Heart left ventricle (tissue), 16 donors: ENCODE results near the gene NPHP3. TPM values are rescaled to one million over a fixed set of nuclear protein-coding genes. Genes with fewer than 3 reads are reported as not detected.
"Not testable (repeated sequence)": the region's sequence is repeated elsewhere in the genome, so short reads cannot be mapped to it uniquely, and the experiment has no call there.

Experiments used
- ATAC-seq, 4 donors: fragments of 200-7000 bp; cut with Tn5 transposase; one replicate each; pipeline ENCODE4 v1.9.1; 2020 to 2022; ENCODE audit warnings: moderate library complexity in 4 of 4, mild to moderate bottlenecking in 3 of 4, moderate number of reproducible peaks in 1 of 4
- DNase-seq, 5 donors: peaks; one replicate each; pipeline ENCODE4 v3.0.0-alpha.2; 2020
- H3K27ac ChIP-seq, 12 donors: fragments of 200-600 bp; sonication (generic) in 4 of 12; one replicate each; pipeline versions ENCODE4 v1.5.0 to v1.8.0; 2016 to 2022; ENCODE audit warnings: mild to moderate bottlenecking in 2 of 12
- H3K27me3 ChIP-seq, 9 donors: fragments of 200-600 bp; sonication (generic) in 2 of 9; one replicate each; pipeline versions ENCODE4 v1.5.1 to v1.8.0; 2016 to 2022; ENCODE audit warnings: mild to moderate bottlenecking in 3 of 9
- H3K36me3 ChIP-seq, 9 donors: fragments of 200-600 bp; sonication (generic) in 2 of 9; one replicate each; pipeline versions ENCODE4 v1.5.0 to v1.8.0; 2018 to 2022; ENCODE audit warnings: mild to moderate bottlenecking in 2 of 9
- H3K4me1 ChIP-seq, 12 donors: fragments of 200-600 bp; sonication (generic) in 4 of 12; one replicate each; pipeline versions ENCODE4 v1.5.0 to v1.8.0; 2016 to 2022; ENCODE audit warnings: mild to moderate bottlenecking in 3 of 12
- H3K4me3 ChIP-seq, 12 donors: fragments of 200-600 bp; sonication (generic) in 4 of 12; one replicate each; pipeline versions ENCODE4 v1.5.0 to v1.8.0; 2017 to 2022; ENCODE audit warnings: mild to moderate bottlenecking in 9 of 12, moderate library complexity in 4 of 12
- H3K9me3 ChIP-seq, 12 donors: fragments of 200-600 bp; sonication (generic) in 4 of 12; one replicate each; pipeline versions ENCODE4 v1.5.0 to v1.8.0; 2016 to 2022; ENCODE audit warnings: mild to moderate bottlenecking in 1 of 12
- POLR2A ChIP-seq, 2 donors: fragments of 450-650 bp; IDR thresholded peaks; one replicate each; pipeline ENCODE4 v1.6.1; 2017; ENCODE audit warnings: antibody characterized with exemption in 2 of 2, mild to moderate bottlenecking in 2 of 2, moderate library complexity in 2 of 2
- WGBS, 4 donors: extraction: QIAGEN DNeasy Blood & Tissue Kit in 2 of 4; methylation state at CpG; one replicate each; pipeline versions ENCODE4 v1.1.5 to v1.1.7; 2013 to 2018; 5-methylcytosine and 5-hydroxymethylcytosine counted together
- intact Hi-C, 10 donors: fragments of 100-400 bp; cut with DNase I; formaldehyde crosslinking; loops; one replicate each; pipeline versions ENCODE4 v1.11.1 to v1.14.2; 2022
- polyA plus RNA-seq, 2 donors: library from polyadenylated mRNA; stranded (reverse); fragments of 200-250 nt; gene quantifications; one replicate each; pipeline ENCODE4 v1.2.3, GENCODE V29; 2013
- total RNA-seq, 9 donors: library from RNA; depleted of rRNA in 2 of 9; stranded (reverse); fragments of >200 nt in 2 of 9; fragmentation: NEBNext Ultra II Directional in 3 of 9; extraction: Animal tissue kit (Norgen Biotek cat#: 25700) in 3 of 9; gene quantifications; one replicate each; pipeline versions ENCODE4 v1.1.0 to v1.2.4, GENCODE V29; 2016 to 2023
- TF ChIP-seq, protein P1 (sequence below), 12 donors: fragments of 200-600 bp; sonication (generic) in 4 of 12; IDR thresholded peaks; one replicate each; pipeline versions ENCODE4 v1.5.0 to v1.8.0; 2018 to 2022; ENCODE audit warnings: antibody characterized with exemption in 12 of 12, mild to moderate bottlenecking in 5 of 12
- donor health status: ischemic (EF 13 %, LVEDD 7.1; RV severe dilation, severe dysfunction).
- donor health status: healthy with polysubstance abuse.
- donor health status: DM: no; HTN: yes; CAD: no.
- donor health status: DM: no; HTN: no; CAD: no.
- donor health status: ischemic (EF 25% LVEDD 6.9; RV normal size, moderate dysfunction).
- donor health status: ischemic (EF 25% LVEDD 5.7; RV mildly dilated, moderate dysfunction).
- donor health status: healthy.
- donor health status: DM: yes; HTN: yes; CAD: no.
- donor health status: ischemic (EF 35%, LVEDD 5.7; RV mildly dilated, moderate dysfunction).
- donor health status: nonischemic (EF 11% LVEDD 7.7; RV severe dilation, severe dysfunction).
- donor health status: DM: yes; HTN: yes; CAD: no.
- donor health status: PGD.
- donor health status: ischemic (EF 29% LVEDD 5.4; RV normal size, mild dysfunction).
- donor health status: nonischemic (EF 23%, LVEDD 6.1; RV moderate dilation, normal function).

NPHP3 gene
- total and polyA plus RNA-seq, 11 donors, result 5.3 to 14.7 (median 10.9) TPM

GRCh38 chr3:132749786-132750185, 27.6 kb upstream of the NPHP3 start:
- H3K4me1 ChIP-seq, result no peaks in the 10 kb centered on the region
- DNase-seq (no peak), ATAC-seq (no peak)
- H3K9me3 ChIP-seq, result no peaks in the 10 kb centered on the region
- intact Hi-C loops, result no loop called here
- no peak overlapping the region for H3K27ac ChIP-seq
- WGBS, 4 donors, result 93 to 97% (median 93%) methylated on average over 1 of the region's 1 CpG
- no peak overlapping the region for H3K4me3 ChIP-seq
- H3K27me3 ChIP-seq, result no peaks in the 10 kb centered on the region
- no peaks in the 10 kb centered on the region for H3K36me3 ChIP-seq
- TF ChIP-seq, protein P1, sequence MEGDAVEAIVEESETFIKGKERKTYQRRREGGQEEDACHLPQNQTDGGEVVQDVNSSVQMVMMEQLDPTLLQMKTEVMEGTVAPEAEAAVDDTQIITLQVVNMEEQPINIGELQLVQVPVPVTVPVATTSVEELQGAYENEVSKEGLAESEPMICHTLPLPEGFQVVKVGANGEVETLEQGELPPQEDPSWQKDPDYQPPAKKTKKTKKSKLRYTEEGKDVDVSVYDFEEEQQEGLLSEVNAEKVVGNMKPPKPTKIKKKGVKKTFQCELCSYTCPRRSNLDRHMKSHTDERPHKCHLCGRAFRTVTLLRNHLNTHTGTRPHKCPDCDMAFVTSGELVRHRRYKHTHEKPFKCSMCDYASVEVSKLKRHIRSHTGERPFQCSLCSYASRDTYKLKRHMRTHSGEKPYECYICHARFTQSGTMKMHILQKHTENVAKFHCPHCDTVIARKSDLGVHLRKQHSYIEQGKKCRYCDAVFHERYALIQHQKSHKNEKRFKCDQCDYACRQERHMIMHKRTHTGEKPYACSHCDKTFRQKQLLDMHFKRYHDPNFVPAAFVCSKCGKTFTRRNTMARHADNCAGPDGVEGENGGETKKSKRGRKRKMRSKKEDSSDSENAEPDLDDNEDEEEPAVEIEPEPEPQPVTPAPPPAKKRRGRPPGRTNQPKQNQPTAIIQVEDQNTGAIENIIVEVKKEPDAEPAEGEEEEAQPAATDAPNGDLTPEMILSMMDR (IDR thresholded peaks at IDR 0.05), result no peak
- no peak for TF ChIP-seq POLR2A (IDR thresholded peaks at IDR 0.05)

- intact Hi-C loops, H3K36me3 ChIP-seq: not testable (repeated sequence)
- WGBS, 4 donors, result 55 to 81% (median 70%) methylated on average over 5 to 9 of the region's 9 CpGs
Measured at GRCh38 chr3:132746720-132747119, 24.5 kb upstream of the NPHP3 start.

DNA sequence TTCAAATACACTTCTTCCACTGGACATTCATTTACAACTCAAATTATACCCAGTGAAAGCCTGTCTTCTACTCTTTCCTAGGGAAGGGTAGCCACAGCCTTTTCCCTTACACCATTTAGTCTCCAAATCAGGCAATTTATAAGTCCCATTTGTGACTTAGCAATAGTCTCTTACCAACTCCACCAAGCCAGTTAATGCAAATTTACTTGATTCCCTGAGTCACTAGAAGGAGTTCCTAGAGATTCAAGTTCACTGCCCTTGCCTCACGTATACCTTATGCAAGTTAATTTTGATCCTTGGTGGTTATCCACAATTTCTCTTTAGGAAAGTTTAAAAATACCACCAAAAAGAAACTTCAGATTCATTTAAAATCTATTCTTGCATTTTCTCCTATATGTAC, 16.1 kb upstream of the NPHP3 start:
- WGBS, 4 donors, result 96 to 98% (median 97%) methylated on average over 1 of the region's 1 CpG
- H3K4me1 ChIP-seq, result no peaks in the 10 kb centered on the region

More at GRCh38 chr3:132746720-132747119, 24.5 kb upstream of the NPHP3 start:
- H3K4me1 ChIP-seq, H3K4me3 ChIP-seq, ATAC-seq, H3K27me3 ChIP-seq, H3K27ac ChIP-seq, DNase-seq, H3K9me3 ChIP-seq: not testable (repeated sequence)

GRCh38 chr3:132735589-132735988, 13.4 kb upstream of the NPHP3 start:
- Histone ChIP-seq H3K9me3 (no peaks in the 10 kb centered on the region), H3K4me3 (no peak overlapping the region), H3K4me1 (no peaks in the 10 kb centered on the region), H3K27me3 (peaks cover 0 to 4% (median 0%) of the 10 kb centered on the region in 9 donors), H3K27ac (no peak overlapping the region), H3K36me3 (no peaks in the 10 kb centered on the region)
- TF ChIP-seq POLR2A (IDR thresholded peaks at IDR 0.05), result no peak
- TF ChIP-seq, protein P1 (IDR thresholded peaks at IDR 0.05), result no peak
- no peak for ATAC-seq
- intact Hi-C loops, result loop anchor here in 7 of 10 donors (2.0 to 10.0 kb wide), 5 partner anchors 299 to 1189 kb away; partner anchors contain the start of gene TMEM108 (in 3 of the 7)
- no peak for DNase-seq

More for the DNA sequence above, 16.1 kb upstream of the NPHP3 start:
- ATAC-seq (no peak), DNase-seq (no peak)
- peaks cover 0 to 4% (median 0%) of the 10 kb centered on the region in 9 donors for H3K27me3 ChIP-seq
- H3K4me3 ChIP-seq, result no peak overlapping the region
- TF ChIP-seq POLR2A (IDR thresholded peaks at IDR 0.05), result no peak
- TF ChIP-seq, protein P1 (IDR thresholded peaks at IDR 0.05), result no peak
- H3K36me3 ChIP-seq, result no peaks in the 10 kb centered on the region
- intact Hi-C loops, result loop anchor here in 7 of 10 donors (5.0 to 10.0 kb wide), 4 partner anchors 296 to 1186 kb away; partner anchors contain the start of gene TMEM108 (in 3 of the 7)
- H3K27ac ChIP-seq, result no peak overlapping the region
- peaks cover 0 to 5% (median 0%) of the 10 kb centered on the region in 12 donors for H3K9me3 ChIP-seq
